ENCODE data around the gene SMARCA4.

Gene SMARCA4

DNA sequence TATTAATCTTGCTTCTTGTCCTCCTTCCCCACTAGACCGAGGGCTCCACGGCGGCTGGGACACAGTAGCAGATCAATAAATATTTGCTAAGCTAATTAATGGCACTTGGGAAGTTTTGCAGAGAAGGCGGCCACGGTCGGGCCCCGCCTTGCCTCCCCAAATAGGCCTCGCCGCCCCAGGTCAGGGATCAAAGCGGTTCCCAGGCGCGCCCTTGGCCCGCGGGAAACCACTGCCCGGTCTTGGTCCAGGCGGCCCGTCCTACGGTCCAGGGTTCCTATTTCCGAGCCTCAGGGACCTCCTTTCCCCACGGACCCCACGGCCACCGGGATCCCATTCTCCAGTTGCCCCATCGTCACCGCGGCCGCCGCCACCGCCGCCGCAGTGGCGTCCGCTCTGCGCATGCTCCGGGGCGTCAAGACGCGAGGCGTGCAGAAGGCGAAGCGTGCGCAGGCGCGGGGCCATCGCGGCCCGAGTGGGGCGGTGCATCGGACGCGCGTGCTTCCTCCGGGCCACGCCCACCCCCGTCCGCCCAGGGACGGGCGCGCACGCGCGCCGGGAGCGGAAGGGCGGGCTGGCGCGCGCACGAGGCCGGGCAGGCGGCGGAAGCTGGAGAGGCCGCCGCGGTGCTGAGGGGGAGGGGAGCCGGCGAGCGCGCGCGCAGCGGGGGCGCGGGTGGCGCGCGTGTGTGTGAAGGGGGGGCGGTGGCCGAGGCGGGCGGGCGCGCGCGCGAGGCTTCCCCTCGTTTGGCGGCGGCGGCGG is at the start of gene SMARCA4:
TSS of gene SMARCA4 (plus strand) at position 717 of the 759 bp plus-strand sequence. CDS start 23,122 bp downstream, outside the sequence.
- FAIRE-seq (no peak), DNase-seq (ENCODE audit: low spot score) (peak; percentile 87)

DNA sequence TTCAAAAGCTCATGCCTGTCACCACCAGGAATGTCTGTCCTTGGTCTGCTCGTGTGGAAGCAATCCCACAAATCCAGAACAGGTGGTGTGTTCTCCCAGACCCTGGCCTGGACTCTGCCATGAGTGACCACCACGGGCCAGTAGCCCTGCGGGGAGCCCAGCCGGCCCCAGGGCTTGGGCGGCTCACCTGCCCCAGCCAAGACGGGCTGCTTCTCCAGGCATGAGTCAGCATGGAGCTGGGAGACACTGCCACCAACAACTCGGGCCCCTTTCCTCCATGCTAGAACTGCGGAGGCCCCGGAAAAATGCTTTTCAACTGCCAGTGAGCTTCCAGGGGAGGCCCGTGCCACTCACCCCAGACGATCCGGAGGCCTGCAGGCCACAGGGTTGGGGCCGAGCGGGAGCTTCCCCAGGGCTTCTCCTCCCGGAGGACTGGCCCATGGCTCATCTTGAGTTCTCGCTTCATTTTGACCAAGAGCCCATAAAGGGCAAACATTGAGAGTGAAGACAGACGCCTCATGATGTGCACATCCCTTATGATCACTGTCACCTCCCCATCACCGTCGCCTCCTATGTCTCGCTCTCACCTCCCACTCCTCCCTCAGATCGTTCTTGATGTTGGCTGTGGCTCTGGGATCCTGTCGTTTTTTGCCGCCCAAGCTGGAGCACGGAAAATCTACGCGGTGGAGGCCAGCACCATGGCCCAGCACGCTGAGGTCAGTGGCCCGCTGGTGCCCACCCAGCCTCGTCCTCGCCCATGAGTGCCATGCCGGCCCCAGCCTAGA is 49.1 kb upstream of the SMARCA4 start:
- no peak for DNase-seq (ENCODE audit: low spot score)

DNA sequence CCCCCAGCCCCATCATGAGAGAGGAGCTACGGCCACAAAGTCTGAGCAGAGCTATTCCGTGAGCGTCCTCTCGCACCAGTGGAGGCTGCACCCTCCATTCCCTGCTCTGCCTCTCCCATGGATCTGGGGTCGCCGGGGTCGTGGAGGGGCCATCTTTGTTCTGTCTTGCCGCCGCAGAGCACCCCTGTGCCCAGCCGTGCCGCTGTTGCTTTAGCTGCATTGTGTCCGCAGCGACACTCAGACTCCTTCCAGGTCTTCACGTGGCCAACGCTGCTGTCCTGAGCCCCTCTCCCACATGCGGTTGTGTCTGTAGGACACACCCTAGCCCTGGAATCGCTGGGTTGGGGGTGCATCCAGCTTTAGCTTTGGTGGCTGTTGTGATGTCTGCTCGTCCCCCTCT is 48.2 kb upstream of the SMARCA4 start:
- no peak for FAIRE-seq
- DNase-seq (ENCODE audit: low spot score), result no peak

More for the DNA sequence above, 49.1 kb upstream of the SMARCA4 start:
- FAIRE-seq, result no peak

DNA sequence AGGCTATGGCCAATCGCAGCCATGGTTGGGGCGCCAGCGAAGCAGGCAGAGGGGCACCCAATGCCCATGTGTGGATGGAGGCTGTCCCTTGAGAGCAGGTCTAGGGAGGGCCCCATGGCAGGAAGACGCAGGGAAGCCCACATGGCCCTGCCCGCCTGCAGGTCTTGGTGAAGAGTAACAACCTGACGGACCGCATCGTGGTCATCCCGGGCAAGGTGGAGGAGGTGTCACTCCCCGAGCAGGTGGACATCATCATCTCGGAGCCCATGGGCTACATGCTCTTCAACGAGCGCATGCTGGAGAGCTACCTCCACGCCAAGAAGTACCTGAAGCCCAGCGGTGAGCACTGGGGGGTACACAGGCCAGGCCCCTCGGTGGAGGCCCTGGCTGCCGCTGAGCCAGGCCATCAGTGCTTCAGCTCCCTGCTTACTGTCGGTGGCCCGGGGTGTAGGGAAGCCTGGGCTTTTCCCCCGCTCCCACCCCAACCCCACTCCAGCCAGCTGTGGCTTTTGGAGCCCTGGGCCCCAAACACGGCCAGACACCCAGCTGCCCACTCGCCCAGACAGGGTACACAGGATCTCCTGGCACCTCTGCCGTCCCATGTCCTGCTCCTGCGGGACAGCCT is 47.0 kb upstream of the SMARCA4 start:
- no peak for FAIRE-seq
- no peak for DNase-seq (ENCODE audit: low spot score)

DNA sequence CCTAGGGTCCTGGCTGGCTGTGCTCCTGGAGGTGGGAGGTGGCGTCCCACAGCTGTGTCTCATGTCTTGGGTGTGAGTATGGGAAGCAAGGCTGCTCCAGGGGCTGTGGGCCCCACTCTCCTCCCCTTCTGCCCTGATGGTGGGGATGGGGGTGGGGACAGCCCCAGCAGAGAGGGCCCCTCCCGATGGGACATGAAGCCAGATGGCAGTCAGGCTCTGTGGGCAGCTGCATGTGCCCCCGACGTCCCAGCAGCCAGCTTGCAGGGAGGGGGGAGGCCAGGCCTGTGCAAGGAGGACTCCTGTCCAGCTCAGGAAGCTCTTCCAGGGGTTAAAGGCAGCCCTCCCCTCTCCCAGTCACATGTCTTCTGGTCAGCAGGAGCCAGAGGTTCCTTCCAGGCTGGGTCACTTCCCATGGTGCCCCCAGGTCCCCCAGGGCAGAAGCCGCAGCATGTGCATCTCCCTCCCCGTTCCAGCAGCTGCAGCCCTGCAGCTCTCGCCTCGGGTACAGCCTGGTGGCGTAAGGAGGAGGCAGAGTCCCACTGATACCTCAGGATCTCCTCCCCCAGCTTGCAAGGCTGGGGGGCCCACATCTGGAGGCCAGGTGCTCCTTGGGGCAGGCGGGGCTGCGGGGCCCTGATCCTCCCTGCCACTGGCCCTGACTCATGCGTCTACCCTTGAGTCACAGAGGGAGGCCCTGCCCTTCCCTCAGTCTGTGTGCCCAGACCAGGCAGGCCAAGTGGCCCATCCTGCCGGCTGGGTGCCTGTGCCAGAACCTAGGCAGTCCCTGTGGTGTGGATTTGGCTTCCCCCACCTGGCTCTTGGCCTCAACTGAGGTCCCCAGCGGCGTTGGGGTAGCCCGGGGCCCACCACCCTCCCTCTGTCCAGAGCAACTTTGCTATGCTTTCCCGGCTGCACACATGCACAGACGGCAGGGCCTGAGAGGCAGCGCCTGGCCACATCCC is 45.4 kb upstream of the SMARCA4 start:
- FAIRE-seq, result no peak
- peak; percentile 53 for DNase-seq (ENCODE audit: low spot score)

DNA sequence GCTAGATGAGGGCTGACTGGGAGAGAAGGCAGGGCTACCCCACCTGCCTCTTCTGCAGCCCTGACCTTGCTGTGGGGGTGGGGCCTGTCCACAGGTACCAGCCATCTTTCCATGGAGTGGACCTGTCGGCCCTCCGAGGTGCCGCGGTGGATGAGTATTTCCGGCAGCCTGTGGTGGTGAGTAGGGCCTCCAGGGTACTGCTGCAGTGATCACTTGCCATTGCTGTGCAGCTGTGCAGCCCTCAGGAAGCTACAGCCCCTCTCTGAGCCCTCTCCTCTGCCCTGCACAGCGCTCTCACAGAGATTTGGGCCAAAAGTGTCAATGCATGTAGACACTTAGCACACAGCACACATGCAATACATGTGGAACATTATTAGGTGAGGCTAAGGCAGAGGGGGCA is 44.2 kb upstream of the SMARCA4 start:
- no peak for FAIRE-seq

DNA sequence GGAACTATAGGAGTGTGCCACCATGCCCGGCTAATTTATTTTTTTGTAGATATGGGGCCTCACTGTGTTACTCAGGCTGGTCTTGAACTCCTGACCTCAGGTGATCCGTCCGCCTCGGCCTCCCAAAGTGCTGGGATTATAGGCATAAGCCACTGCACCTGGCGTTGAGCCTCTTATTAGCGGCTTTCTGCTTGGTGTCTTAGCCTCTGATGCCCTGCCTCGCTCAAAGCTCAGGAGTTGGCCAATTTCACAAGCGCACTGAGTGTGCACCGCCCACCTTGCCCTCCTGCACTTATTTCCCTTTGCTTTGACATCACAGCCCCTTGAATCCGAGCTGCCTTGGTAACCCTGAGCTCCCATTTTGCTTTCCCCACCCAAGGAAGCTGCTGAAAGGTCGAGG is 42.5 kb upstream of the SMARCA4 start:
- no peak for DNase-seq (ENCODE audit: low spot score)
- FAIRE-seq, result no peak

More for the DNA sequence above, 44.2 kb upstream of the SMARCA4 start:
- no peak for DNase-seq (ENCODE audit: low spot score)

DNA sequence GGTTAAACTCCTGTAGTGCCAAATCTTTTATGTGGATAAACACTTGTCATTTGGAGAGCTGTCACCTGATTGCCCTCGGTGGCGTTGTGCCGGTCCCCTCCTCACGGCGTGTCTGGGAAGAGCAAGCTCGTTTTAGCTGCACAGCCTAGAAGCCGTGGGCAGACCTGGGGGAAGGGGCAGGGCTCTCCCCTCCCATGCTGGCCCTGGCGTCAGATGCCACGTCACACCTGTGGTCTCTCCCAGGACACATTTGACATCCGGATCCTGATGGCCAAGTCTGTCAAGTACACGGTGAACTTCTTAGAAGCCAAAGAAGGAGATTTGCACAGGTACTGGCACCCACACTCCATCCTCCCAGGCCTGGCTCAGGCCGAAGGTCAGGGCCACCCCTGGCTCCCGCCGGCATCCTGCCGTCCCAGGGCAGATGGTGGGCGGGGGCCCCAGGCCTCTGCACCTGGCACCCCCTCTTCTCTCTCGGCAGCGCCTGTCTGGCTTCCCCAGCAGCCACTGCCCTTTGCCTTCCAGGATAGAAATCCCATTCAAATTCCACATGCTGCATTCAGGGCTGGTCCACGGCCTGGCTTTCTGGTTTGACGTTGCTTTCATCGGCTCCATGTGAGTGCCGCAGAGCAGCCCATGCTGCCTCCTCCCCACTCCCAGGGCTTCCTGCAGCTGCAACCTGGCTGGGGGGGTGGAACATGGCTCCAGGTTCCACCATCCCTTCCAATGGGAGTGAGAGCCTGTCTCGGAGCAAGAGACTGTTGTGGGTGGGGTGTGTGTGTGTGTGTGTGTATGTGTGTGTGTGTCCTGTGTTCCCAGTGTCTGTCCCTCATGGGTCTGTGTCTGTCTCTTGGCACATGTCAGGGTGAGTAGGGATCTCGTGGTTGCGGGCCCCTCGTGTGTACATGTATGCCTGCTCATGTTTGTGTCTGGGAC is 41.2 kb upstream of the SMARCA4 start:
- FAIRE-seq (no peak), DNase-seq (ENCODE audit: low spot score) (no peak)

DNA sequence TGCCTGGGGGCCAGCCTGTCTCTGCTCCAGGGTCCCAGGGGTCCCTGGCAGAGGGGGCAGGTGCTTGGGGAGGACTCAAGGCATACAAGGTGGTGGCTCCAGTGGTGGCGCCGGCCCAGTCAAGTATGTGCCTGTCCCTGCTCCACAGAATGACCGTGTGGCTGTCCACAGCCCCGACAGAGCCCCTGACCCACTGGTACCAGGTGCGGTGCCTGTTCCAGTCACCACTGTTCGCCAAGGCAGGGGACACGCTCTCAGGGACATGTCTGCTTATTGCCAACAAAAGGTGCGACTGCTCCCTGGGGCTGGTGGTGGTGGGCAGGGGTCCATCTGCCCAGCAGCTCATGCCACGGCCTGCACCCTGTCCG is 40.6 kb upstream of the SMARCA4 start:
- no peak for DNase-seq (ENCODE audit: low spot score)

DNA sequence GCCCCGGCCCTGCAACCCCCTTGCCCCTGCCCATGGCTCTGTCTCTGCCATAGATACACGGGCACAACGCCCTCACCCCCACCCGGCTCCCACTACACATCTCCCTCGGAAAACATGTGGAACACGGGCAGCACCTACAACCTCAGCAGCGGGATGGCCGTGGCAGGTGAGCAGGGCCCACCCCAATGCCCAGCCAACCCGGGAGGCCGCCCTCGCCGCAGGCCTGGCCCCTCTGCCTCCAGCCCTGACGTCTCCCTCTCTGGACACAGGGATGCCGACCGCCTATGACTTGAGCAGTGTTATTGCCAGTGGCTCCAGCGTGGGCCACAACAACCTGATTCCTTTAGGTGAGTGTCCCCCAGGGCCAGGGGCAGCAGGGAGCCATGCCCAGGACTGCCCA is 40.0 kb upstream of the SMARCA4 start:
- FAIRE-seq, result no peak
- DNase-seq (ENCODE audit: low spot score), result no peak

More for the DNA sequence above, 40.6 kb upstream of the SMARCA4 start:
- no peak for FAIRE-seq

DNA sequence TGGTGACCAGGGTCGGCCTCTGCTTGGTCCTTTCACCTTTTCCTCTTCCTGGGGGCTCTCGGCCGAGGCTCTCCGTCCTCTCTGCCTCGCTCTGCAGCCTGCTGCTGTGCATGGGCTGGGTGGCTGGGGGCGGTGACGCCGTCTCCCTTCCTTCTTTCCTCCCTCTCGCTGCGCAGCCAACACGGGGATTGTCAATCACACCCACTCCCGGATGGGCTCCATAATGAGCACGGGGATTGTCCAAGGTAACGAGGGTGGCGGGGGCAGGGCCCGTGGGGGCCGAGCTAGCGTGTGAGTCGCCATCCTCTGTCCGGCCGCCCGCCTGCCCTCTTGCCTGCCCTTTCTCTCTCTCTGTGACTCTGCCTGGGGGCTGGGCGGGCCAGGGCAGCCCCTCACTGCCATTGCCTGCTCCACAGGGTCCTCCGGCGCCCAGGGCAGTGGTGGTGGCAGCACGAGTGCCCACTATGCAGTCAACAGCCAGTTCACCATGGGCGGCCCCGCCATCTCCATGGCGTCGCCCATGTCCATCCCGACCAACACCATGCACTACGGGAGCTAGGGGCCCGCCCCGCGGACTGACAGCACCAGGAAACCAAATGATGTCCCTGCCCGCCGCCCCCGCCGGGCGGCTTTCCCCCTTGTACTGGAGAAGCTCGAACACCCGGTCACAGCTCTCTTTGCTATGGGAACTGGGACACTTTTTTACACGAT is 39.5 kb upstream of the SMARCA4 start:
- FAIRE-seq, result no peak

DNA sequence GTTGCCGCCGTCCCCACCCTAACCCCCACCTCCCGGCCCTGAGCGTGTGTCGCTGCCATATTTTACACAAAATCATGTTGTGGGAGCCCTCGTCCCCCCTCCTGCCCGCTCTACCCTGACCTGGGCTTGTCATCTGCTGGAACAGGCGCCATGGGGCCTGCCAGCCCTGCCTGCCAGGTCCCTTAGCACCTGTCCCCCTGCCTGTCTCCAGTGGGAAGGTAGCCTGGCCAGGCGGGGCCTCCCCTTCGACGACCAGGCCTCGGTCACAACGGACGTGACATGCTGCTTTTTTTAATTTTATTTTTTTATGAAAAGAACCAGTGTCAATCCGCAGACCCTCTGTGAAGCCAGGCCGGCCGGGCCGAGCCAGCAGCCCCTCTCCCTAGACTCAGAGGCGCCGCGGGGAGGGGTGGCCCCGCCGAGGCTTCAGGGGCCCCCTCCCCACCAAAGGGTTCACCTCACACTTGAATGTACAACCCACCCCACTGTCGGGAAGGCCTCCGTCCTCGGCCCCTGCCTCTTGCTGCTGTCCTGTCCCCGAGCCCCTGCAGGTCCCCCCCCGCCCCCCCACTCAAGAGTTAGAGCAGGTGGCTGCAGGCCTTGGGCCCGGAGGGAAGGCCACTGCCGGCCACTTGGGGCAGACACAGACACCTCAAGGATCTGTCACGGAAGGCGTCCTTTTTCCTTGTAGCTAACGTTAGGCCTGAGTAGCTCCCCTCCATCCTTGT is 38.8 kb upstream of the SMARCA4 start:
- FAIRE-seq (no peak), DNase-seq (ENCODE audit: low spot score) (no peak)

More for the DNA sequence above, 39.5 kb upstream of the SMARCA4 start:
- no peak for DNase-seq (ENCODE audit: low spot score)

DNA sequence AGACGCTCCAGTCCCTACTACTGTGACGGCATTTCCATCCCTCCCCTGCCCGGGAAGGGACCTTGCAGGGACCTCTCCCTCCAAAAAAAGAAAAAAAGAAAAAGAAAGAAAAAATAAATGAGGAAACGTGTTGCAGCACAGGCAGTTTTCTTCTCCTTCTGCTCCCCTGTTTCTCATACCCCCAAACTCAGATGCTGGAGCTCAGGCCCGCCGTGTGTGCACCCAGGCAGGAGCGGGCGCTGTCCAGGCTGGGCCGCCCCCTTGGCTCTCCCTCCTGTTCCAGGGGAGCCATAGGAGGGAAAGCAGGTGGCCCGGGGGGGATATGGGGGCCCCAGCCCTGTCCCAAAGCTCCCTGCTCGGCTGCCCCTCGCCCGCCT is 38.2 kb upstream of the SMARCA4 start:
- FAIRE-seq (no peak), DNase-seq (ENCODE audit: low spot score) (no peak)

DNA sequence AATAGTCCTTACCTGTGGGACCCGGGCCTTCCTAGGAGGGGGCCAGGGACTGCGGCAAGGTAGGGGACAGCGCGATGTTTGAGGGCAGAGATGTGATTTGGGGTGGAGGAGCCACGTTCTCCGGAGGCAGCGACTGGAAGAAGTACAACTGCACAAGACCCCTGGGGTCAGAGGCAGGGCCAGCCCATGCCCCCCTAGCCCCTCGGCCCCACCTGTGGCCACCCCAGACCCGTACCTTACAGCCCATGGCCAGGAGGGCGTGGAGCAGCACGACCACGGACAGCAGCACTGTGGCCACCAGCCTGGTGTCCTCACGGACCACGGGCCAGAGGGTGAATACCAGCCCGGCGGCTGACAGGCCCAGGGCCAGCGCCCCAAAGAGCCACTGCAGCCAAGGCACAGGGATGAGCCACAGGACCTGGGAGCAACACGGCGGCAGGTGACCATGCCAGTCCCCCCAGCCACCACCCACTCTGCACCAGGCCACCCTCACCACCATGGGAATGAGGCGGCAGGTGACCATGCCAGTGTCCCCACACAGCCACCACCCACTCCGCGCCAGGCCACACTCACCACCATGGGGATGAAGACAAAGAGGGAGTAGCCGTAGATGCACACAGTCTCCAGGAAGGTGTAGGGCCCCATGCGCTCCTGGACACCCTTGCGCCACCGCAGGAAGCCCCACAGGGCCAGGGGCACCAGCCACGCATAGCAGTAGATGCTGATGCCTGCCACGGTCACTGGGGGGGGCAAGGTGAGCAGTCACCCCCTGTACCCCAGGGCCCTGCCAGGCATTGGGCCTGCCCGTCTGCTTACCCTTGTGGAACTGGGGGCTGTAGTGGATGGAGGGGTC is 37.3 kb upstream of the SMARCA4 start:
- no peak for DNase-seq (ENCODE audit: low spot score)
- no peak for FAIRE-seq

DNA sequence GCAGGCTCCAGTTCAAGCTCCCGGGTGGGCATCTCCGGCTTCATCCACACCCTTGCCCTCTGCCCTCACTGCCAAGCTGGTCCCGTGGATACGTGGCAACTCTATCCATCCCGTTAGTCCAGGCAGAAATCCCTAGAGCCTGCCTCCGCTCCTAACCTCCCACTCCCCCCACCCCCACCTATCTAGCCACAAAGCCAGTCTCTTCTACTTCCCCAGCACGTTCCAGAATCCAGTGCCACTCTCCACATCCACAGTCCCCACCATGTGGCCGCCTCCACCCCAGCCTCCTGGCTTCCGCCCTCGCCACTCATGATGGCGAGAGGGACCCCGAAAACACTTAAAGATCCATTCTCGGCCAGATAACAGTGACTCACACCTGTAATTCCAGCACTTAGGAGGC is 36.2 kb upstream of the SMARCA4 start:
- DNase-seq (ENCODE audit: low spot score) (no peak), FAIRE-seq (no peak)

DNA sequence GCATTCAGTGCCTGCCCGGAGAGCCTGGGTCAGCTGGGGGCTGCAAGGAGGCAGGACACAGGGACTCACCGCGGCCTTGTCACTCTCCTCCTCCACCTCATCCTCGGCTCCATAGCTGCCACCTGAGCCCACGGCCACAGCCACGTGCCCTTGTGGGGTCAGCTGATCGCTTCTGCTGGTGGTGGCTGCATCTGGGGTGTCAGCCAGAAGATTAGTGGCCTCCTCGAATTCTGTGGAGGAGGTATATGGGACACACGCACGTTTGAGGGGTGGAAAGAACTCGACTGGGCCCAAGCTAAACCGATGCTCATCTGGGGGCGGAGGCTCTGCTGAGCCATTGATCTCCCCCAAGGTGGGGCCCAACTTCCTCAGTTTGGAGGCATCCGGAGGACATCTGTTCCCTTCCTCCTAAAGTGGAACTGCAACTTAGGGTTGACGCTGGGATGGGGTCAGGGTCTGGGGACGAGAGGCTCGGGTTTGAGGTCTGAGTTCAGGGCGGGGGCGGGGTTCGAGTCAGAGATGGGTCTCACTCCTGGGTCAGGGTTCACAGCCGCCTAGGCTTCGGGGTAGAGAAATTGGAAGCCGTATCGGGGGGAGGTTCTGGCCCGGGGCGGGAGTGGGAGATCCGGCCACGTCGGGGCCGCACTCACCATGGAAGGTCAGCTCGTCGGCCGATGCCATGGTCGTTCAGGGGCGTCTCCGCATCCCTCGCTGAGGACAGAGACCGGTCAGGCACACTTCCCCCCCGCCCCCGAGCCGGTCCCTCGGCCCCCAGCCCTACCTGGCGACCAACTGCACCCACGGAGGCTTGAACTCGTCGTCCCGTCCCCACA is 32.9 kb upstream of the SMARCA4 start:
- no peak for DNase-seq (ENCODE audit: low spot score)
- no peak for FAIRE-seq

Measured in RCC 7860 (cell line).